ENCODE data around the gene TNIP3. TPM values are rescaled to one million over a fixed set of nuclear protein-coding genes. Genes with fewer than 3 reads are reported as not detected.

Gene TNIP3
- total RNA-seq, 2 donors from 2014 or later = not detected

- Histone ChIP-seq H3K36me3 (no peaks in the 10 kb centered on the region), H3K9me3 (no peaks in the 10 kb centered on the region), H3K4me3 (no peak overlapping the region), H3K4me1 (no peaks in the 10 kb centered on the region), H3K27ac (no peak overlapping the region), H3K27me3 (no peaks in the 10 kb centered on the region)
- DNase-seq (ENCODE audit: low spot score) = no peak
- no peak for TF ChIP-seq CTCF (IDR thresholded peaks at IDR 0.05)
Measured at GRCh38 chr4:121144021-121144420, 20.1 kb downstream of the TNIP3 start.

- H3K27ac ChIP-seq = no peak overlapping the region
- no peaks in the 10 kb centered on the region for H3K27me3 ChIP-seq
- no peaks in the 10 kb centered on the region for H3K4me1 ChIP-seq
- TF ChIP-seq CTCF (IDR thresholded peaks at IDR 0.05) = no peak
- H3K36me3 ChIP-seq = no peaks in the 10 kb centered on the region
- no peaks in the 10 kb centered on the region for H3K9me3 ChIP-seq
- H3K4me3 ChIP-seq = no peak overlapping the region
- no peak for DNase-seq (ENCODE audit: low spot score)
Measured at GRCh38 chr4:121143131-121143530, 21.0 kb downstream of the TNIP3 start.

GRCh38 chr4:121140716-121141460 lies 23.2 kb downstream of the TNIP3 start:
- no peak overlapping the region for H3K27ac ChIP-seq
- H3K9me3 ChIP-seq = no peaks in the 10 kb centered on the region
- H3K4me3 ChIP-seq = no peak overlapping the region
- H3K36me3 ChIP-seq = no peaks in the 10 kb centered on the region
- no peak for DNase-seq (ENCODE audit: low spot score)
- no peak for TF ChIP-seq CTCF (IDR thresholded peaks at IDR 0.05)
- no peaks in the 10 kb centered on the region for H3K27me3 ChIP-seq
- no peaks in the 10 kb centered on the region for H3K4me1 ChIP-seq

- H3K4me1 ChIP-seq = no peaks in the 10 kb centered on the region
- no peak for TF ChIP-seq CTCF (IDR thresholded peaks at IDR 0.05)
- no peaks in the 10 kb centered on the region for H3K9me3 ChIP-seq
- H3K27ac ChIP-seq = no peak overlapping the region
- H3K4me3 ChIP-seq = no peak overlapping the region
- H3K36me3 ChIP-seq = no peaks in the 10 kb centered on the region
- no peaks in the 10 kb centered on the region for H3K27me3 ChIP-seq
- no peak for DNase-seq (ENCODE audit: low spot score)
Measured at GRCh38 chr4:121139533-121140222, 24.4 kb downstream of the TNIP3 start.

GRCh38 chr4:121138039-121138825 lies 25.9 kb downstream of the TNIP3 start:
- no peak overlapping the region for H3K4me3 ChIP-seq
- H3K27me3 ChIP-seq = no peaks in the 10 kb centered on the region
- H3K36me3 ChIP-seq = no peaks in the 10 kb centered on the region
- H3K27ac ChIP-seq = no peak overlapping the region
- H3K9me3 ChIP-seq = no peaks in the 10 kb centered on the region
- no peak for DNase-seq (ENCODE audit: low spot score)
- no peak for TF ChIP-seq CTCF (IDR thresholded peaks at IDR 0.05)
- H3K4me1 ChIP-seq = no peaks in the 10 kb centered on the region
